GM19025 (cell line): Measurements from ENCODE around the gene PPFIBP1.
A peak's percentile ranks its signal among the peaks of the same experiment; 100 is the strongest.

Experiments used
- ATAC-seq: cut with Tn5 transposase; IDR thresholded peaks from one replicate; pipeline ENCODE4 v1.9.1; 2021; ENCODE audit warnings: mild to moderate bottlenecking, low read depth, moderate library complexity; ENCODE audit not compliant: unreplicated experiment

PPFIBP1 gene

GRCh38 chr12:27523642-27524493 lies at the start of gene PPFIBP1:
Gene PPFIBP1 (plus strand): TSS chr12:27524206. CDS start chr12:27633397, 109,191 bp downstream.
- peak; percentile 98 for ATAC-seq

DNA sequence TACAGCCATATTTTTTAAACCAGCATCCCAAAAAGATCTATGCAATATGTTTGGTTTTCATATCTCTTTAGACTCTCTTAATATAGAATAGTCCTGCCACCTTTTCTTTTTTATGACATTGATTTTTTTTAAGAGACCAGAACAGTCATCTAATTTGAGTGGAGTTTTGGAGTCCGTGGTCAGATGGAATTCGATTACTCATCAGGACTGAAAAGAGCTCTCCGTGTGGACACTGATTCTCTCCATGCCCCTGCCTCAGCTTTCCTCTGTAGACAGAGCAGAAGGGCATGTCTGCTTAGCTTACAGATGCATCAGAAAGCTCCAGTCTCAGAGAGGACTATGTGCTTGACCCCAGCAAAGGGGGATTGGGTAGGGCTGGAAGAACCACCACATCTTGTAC lies 49.7 kb upstream of the PPFIBP1 start:
- ATAC-seq: no peak

DNA sequence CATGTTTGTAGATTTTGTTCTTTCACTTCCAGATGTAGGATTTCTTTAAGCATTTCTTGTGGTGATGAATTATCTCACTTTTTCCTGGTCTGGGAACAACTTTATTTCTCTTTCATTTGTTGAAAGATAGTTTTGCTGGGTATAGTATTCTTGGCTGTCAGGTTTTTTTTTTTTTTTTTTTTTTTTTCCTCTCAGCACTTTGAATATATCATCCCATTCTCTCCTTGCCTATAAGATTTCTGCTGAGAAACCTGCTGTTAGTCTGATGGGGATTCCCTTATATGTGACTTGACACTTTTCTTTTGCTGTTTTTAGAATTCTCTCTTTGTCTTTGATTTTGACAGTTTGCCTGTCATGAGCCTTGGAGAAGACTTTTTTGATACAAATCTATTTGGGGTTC lies 47.0 kb upstream of the PPFIBP1 start:
- ATAC-seq: no peak

GRCh38 chr12:27478949-27479348 lies 45.1 kb upstream of the PPFIBP1 start:
- no peak for ATAC-seq

DNA sequence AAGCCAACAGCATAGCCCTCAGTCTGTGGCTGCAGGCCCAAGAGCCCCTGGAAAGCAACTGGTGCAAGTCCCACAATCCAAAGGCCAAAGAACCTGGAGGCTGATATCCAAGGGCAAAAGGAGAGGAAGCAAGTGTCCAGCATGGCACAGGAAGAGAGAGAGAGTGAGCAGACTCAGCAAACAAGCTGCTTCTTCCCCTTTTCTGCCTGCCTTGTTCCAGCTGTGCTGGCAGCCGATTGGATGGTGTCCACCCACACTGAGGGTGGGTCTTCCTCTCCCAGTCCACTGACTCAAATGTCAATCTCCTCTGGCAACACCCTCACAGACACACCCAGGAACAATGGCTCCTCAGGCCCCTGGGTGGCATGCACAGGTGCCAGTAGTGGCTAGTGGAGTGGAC lies 44.0 kb upstream of the PPFIBP1 start:
- ATAC-seq: no peak

DNA sequence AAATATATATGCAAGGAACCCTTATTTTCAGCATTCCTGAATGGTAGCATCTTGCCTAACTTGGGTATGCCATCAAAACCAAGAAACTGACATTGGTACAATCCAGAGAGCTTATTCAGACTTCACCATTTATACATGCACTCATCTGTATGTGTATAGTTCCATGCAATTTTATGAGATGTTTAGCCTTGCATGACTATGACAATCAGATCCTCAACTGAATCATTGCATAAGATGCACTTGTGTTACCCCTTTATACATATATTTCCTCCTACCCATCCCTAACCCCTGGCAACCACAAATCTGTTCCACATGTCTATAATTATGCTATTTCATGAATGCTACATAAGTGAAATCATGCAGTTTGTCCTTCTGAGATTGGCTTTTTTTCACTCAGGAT lies 37.0 kb upstream of the PPFIBP1 start:
- no peak for ATAC-seq

DNA sequence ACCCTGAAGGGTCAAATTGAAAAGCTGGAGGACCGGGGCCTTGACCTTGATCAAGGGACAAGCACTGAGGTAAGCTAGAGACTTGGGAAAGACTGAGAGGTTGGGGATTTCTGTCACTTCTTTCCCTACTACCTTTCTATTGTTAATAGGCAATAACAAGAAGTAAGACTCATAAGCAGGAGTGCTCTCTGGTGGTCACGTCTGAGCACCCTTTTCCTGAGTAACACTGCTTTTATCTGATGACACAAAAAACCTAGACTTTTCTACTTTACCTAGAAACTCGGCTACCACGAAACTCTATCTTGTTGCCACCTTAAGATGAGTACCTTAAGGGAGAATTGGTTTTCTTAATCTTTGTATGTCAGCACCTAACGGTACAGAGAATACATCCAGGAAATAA lies 35.5 kb upstream of the PPFIBP1 start:
- ATAC-seq: no peak

DNA sequence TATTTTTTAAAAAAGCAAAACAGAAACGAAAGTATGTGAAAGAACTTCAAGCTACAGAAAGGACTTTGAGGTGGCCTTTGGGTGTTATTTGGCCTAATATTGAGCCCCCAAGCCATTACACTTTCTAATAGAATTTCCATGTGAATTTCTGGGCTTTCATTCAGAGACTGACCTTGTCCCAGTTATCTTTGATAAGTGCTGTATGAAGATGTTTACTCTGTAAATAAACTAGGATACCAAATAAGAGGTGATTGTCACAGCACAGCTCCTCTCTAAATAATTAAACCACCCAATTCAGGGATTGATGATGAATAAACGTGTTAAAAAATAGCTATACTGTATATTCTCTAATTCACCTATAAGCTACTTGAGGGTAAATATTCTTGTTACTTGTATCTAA lies 32.8 kb upstream of the PPFIBP1 start:
- ATAC-seq: no peak

DNA sequence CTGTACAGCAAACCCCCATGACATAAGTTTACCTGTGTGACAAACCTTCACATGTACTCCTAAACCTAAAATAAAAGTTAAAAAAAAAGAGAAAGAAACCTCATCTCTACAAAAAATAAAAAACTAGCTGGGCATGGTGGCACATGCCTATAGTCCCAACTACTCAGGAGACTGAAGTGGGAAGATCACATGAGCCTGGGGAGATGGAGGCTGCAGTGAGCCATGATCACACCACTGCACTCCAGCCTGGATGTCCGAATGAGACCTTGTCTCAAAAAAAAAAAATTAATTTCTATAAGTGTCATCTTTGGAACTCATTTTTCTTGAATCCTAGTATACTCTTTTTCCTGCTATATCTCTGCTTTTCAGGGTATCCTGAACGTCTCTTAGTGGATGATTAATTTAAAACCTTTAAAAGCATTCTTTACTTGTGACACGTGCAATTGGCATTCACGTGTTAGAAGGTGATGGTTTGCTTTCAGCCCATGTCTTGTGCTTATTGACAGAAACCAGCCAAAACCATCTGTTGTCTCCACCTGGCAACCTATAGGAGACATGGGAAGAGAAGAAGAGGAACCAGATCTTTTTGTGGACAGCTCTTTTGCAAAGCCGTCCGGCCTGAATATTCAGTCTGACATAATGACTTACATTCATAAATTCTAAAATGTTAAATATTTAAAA lies 30.6 kb upstream of the PPFIBP1 start:
- ATAC-seq: no peak

- ATAC-seq: no peak
Measured at GRCh38 chr12:27497446-27497845, 26.6 kb upstream of the PPFIBP1 start.

- ATAC-seq: no peak
Measured at GRCh38 chr12:27498149-27498548, 25.9 kb upstream of the PPFIBP1 start.

DNA sequence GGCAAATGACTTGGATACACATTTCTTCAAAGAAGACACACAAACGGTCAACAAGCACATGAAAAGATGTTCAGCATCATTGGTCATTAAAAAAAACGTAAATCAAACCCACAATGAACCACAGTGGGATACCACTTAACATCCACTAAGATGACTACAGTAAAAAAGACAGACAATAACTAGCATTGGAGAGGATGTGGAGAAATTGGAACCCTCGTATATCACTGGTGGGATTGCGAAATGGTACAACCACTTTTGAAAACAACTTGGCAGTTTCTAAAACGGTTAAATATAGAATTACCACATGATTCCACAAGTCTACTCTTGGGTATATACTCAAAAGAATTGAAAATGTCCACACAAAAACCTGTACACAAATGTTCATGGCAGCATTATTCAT lies 25.2 kb upstream of the PPFIBP1 start:
- ATAC-seq: no peak

GRCh38 chr12:27499377-27499776 lies 24.6 kb upstream of the PPFIBP1 start:
- no peak for ATAC-seq

- no peak for ATAC-seq
Measured at GRCh38 chr12:27500546-27500945, 23.5 kb upstream of the PPFIBP1 start.

DNA sequence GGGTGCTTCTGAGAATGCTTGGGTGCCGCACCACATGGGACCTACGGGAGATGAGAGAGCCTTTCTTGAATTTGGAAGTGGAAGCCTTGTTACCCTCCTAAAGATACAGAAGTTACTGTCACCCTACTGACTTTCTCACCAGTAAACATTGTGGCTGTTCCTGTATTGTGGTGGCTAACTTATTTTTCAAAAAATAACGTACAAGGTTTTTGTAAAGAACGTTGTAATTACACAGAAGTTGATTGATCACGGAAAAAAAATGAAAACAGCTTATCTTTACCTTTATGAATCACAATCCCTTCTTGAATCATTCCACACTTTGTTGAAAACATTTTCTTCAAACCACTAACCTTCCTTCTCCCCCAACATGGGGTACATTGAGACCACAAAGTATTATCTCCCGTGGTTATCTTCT lies 22.0 kb upstream of the PPFIBP1 start:
- ATAC-seq: no peak

- no peak for ATAC-seq
Measured at GRCh38 chr12:27504507-27504906, 19.5 kb upstream of the PPFIBP1 start.

DNA sequence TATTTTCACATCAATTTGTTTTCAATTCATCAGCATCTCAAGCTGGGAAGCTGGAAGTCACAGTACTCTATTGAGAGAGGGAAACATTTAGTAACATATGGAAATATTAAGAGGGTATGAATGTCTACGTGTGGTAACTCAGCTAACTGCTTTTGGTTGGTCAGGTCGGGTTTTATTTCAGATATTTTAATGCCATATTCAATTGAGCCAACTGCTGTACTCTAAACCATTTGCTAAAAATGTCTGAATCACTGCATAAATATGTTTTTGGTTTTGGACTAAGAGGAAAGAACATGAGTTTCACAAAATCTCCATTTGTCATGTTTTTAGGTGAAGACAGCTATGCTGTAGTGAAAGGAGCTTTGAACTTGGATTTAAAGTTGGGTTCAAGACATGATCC lies 18.9 kb upstream of the PPFIBP1 start:
- no peak for ATAC-seq

GRCh38 chr12:27505761-27506160 lies 18.2 kb upstream of the PPFIBP1 start:
- no peak for ATAC-seq

DNA sequence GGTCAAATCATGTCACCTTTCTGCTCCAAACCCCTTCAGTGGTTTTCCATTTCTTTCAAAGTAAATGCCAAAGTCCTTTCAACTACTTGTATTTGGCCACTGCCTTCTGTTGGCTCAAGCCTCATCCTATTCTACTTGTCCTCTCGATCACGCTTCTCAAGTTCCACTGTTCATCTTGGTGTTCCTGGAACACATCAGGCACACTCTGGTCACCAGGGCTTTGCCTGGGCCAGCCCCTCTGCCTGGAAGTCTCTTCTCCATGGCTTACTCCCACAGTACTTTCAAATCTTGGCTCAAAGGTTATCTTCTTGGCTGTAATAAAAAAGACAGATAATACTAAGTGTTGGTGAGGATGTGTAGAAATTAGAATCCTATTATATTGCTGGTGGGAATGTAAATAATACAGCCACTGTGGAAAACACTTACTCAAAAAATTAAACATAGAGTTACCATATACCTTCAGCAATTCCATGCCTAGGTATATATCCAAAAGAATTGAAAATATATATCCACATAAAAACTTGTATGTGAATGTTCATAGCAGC lies 17.3 kb upstream of the PPFIBP1 start:
- no peak for ATAC-seq

DNA sequence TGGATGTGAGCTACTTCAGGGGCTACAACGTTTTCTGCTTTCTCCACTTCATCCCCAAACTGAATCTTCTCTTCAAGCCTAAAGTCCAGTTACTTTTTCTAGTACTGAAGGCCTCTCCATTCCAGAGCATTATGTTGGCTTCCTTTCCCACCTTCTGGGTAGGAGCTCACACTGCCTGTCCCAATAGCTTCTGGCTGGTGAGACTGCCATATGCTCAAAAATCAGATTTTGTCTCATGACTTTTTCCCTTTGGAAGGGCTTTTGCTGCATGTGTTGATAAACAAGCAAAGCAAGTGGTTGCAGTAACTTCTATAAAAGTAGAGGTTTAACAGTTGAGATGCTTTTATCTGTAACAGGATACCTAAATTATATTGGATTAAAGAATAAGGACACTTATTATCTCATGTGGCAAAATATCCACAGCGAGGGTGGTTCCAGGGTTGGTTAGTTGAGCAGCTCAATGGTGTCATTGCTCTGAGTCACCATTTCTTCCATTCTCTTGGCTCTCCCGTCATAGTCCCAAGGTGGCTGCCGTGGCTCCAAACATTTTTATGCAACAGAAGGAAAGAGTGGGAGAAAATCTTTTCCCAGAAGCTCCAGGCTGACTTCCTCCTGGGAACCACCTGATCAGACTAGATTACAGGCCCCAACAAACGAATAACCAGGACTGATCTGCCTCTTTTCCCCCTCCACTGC lies 15.1 kb upstream of the PPFIBP1 start:
- no peak for ATAC-seq
